Measurements from ENCODE around the gene MYO9B. TPM values are rescaled to one million over a fixed set of nuclear protein-coding genes. Genes with fewer than 3 reads are reported as not detected.
A peak's percentile ranks its signal among the peaks of the same experiment; 100 is the strongest.

MYO9B gene
- total and polyA plus RNA-seq, 7 donors, result 24.6 to 95.0 (median 48.2) TPM

DNA sequence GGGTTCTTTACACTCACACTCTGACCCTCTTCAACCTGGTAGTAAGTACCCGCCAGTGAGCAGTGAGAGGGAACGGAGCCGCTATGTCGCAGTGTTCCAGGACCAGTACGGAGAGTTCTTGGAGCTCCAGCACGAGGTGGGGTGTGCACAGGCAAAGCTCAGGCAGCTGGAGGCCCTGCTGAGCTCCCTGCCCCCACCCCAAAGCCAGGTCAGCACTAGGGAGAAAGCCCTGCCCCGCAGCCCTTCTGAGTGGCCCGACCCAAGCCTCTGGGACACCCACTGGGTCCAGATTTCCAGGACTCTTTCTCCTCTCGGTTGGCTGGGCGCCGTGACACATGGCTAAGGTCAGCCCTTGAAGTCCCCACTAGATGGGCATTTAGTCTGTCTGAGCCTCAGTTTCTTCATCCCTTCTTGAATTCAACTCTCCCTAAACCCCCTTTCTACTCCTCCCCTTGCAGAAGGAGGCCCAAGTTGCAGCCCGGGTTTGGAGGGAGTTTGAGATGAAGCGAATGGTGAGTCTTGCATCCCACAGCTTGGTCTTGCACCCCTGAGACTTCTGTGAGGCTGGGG lies 152.3 kb downstream of the MYO9B start:
- TF ChIP-seq, protein P1, sequence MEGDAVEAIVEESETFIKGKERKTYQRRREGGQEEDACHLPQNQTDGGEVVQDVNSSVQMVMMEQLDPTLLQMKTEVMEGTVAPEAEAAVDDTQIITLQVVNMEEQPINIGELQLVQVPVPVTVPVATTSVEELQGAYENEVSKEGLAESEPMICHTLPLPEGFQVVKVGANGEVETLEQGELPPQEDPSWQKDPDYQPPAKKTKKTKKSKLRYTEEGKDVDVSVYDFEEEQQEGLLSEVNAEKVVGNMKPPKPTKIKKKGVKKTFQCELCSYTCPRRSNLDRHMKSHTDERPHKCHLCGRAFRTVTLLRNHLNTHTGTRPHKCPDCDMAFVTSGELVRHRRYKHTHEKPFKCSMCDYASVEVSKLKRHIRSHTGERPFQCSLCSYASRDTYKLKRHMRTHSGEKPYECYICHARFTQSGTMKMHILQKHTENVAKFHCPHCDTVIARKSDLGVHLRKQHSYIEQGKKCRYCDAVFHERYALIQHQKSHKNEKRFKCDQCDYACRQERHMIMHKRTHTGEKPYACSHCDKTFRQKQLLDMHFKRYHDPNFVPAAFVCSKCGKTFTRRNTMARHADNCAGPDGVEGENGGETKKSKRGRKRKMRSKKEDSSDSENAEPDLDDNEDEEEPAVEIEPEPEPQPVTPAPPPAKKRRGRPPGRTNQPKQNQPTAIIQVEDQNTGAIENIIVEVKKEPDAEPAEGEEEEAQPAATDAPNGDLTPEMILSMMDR (IDR thresholded peaks at IDR 0.05), result no peak
- TF ChIP-seq POLR2AphosphoS5 (IDR thresholded peaks at IDR 0.05) (no peak), POLR2A (IDR thresholded peaks at IDR 0.05) (no peak), EP300 (IDR thresholded peaks at IDR 0.05) (no peak)
- Histone ChIP-seq H3K27ac (peak overlapping the region in 2 of 4 donors; percentile 86 to 88), H3K27me3 (no peaks in the 10 kb centered on the region), H3K9me3 (no peaks in the 10 kb centered on the region), H3K4me1 (peaks cover 0 to 22% (median 16%) of the 10 kb centered on the region in 4 donors), H3K36me3 (peaks cover 0 to 39% (median 10%) of the 10 kb centered on the region in 4 donors), H3K4me3 (no peak overlapping the region)
- 86 to 91% methylated on average over 13 of the region's 13 CpGs for WGBS, 2 donors
- DNase-seq, result no peak
- intact Hi-C loops (cut with DNase I), result loop anchor here (2.0 to 10.0 kb wide), 2 partner anchors 17 to 237 kb away; partner anchors contain the start of genes NR2F6 and NXNL1

DNA sequence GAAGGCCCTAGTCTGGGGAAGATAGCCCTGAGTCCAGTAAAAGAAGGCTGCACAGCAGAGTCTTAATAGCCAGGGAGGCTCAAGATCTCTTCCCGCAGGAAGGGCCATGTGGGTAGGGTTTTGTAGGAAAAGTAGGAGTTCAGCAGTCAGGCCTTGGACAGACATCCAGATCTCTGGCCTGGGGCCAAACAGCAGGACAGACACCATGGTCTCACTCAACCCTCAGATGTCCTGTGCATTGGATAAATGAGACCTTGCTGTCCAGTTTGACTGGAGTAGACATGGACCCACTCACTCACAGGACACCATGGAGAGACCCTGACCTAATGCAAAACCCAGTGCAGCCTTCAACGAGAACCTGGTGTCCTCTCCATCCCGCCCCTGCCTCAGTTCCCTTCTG lies 154.3 kb downstream of the MYO9B start:
- Histone ChIP-seq H3K4me3 (no peak overlapping the region), H3K27ac (no peak overlapping the region), H3K9me3 (no peaks in the 10 kb centered on the region), H3K27me3 (no peaks in the 10 kb centered on the region), H3K36me3 (peaks cover 0 to 41% (median 10%) of the 10 kb centered on the region in 4 donors), H3K4me1 (peaks cover 0 to 30% (median 22%) of the 10 kb centered on the region in 4 donors)
- 96 to 97% methylated on average over 3 of the region's 3 CpGs for WGBS, 2 donors
- intact Hi-C loops (cut with DNase I), result loop anchor here (10.0 kb wide), 1 partner anchor 235 kb away; the partner anchor contains the start of gene NXNL1
- TF ChIP-seq EP300 (IDR thresholded peaks at IDR 0.05) (no peak), POLR2A (IDR thresholded peaks at IDR 0.05) (no peak), POLR2AphosphoS5 (IDR thresholded peaks at IDR 0.05) (no peak)
- TF ChIP-seq, protein P1 (IDR thresholded peaks at IDR 0.05), result no peak
- DNase-seq, result no peak

DNA sequence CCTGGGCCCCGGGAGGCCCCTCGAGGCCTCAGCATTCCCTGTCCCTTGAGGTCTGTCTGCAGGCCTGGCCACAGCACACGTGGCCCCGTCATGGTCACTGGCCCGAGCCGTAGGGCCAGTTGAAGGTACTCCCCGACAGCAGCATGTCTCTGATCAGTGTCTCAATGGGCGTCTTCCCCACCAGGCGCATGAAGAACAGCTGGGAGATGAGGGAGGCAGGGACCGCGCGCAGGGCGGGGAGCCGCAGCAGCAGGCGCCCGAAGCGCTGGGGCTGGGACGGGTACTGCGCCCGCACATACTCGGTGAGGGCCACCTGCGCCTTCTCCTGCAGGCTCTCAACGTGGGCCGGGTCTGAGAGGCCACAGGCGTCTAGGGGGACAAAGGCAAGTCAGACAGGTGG lies 156.7 kb downstream of the MYO9B start:
- H3K4me3 ChIP-seq, result no peak overlapping the region
- H3K9me3 ChIP-seq, result no peaks in the 10 kb centered on the region
- intact Hi-C loops (cut with DNase I), result no loop called here
- no peak for DNase-seq
- H3K36me3 ChIP-seq, result peaks cover 0 to 41% (median 10%) of the 10 kb centered on the region in 4 donors
- TF ChIP-seq POLR2A (IDR thresholded peaks at IDR 0.05) (no peak), EP300 (IDR thresholded peaks at IDR 0.05) (no peak), POLR2AphosphoS5 (IDR thresholded peaks at IDR 0.05) (no peak)
- TF ChIP-seq, protein P1 (IDR thresholded peaks at IDR 0.05), result no peak
- H3K27ac ChIP-seq, result no peak overlapping the region
- 91 to 94% methylated on average over 25 of the region's 25 CpGs for WGBS, 2 donors
- H3K4me1 ChIP-seq, result peaks cover 0 to 33% (median 31%) of the 10 kb centered on the region in 4 donors
- H3K27me3 ChIP-seq, result no peaks in the 10 kb centered on the region

DNA sequence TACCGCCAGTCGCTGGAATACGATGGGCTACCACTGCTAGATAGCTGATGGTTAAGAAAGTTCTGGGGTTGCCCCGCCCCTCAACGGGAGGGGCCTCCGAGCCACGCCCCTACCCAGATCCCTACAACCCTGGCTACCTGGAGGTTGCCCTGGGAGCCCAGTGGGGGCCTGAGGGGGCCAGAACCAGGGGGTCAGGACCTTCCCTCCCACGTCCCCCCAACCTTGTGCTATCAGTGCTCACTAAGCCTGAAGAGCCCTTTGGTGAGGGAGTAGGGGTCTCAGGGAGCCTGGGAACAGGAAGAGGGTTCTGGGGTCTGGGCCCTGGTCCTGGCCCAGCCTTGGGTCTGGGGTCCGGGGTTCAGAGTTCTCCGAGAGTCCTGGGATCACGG lies 159.3 kb downstream of the MYO9B start:
- peaks cover 0 to 43% (median 17%) of the 10 kb centered on the region in 4 donors for H3K36me3 ChIP-seq
- TF ChIP-seq POLR2AphosphoS5 (IDR thresholded peaks at IDR 0.05) (no peak), EP300 (IDR thresholded peaks at IDR 0.05) (no peak), POLR2A (IDR thresholded peaks at IDR 0.05) (no peak)
- TF ChIP-seq, protein P1 (IDR thresholded peaks at IDR 0.05), result no peak
- H3K4me1 ChIP-seq, result peaks cover 0 to 26% (median 23%) of the 10 kb centered on the region in 4 donors
- H3K4me3 ChIP-seq, result peak overlapping the region; percentile 15 to 60 (median 52)
- intact Hi-C loops (cut with DNase I), result no loop called here
- H3K27ac ChIP-seq, result peak overlapping the region; percentile 74 to 81 (median 80)
- H3K9me3 ChIP-seq, result no peaks in the 10 kb centered on the region
- no peaks in the 10 kb centered on the region for H3K27me3 ChIP-seq
- whole genome bisulfite sequencing, 2 donors, result 11 to 17% methylated on average over 11 of the region's 11 CpGs
- peak; percentile 80 for DNase-seq

Measured in sigmoid colon (tissue), 7 donors.